ENCODE data around the gene OR52D1. TPM values are rescaled to one million over a fixed set of nuclear protein-coding genes. Genes with fewer than 3 reads are reported as not detected.

OR52D1 gene
- total RNA-seq, 3 donors from 2014 or later, result not detected

GRCh38 chr11:5504403-5504921 lies 16.0 kb downstream of the OR52D1 start:
- H3K9me3 ChIP-seq, result no peaks in the 10 kb centered on the region
- H3K36me3 ChIP-seq, result no peaks in the 10 kb centered on the region
- intact Hi-C loops (cut with DNase I; ENCODE audit: low total_unique reads), result no loop called here
- H3K4me1 ChIP-seq, result no peaks in the 10 kb centered on the region
- TF ChIP-seq POLR2AphosphoS5 (IDR thresholded peaks at IDR 0.05), result no peak
- TF ChIP-seq POLR2A (IDR thresholded peaks at IDR 0.05), result no peak
- TF ChIP-seq CTCF (IDR thresholded peaks at IDR 0.05), result no peak
- DNase-seq (ENCODE audit: low spot score in 2 of 2), result no peak
- no peak overlapping the region for H3K4me3 ChIP-seq
- no peak overlapping the region for H3K27ac ChIP-seq
- no peaks in the 10 kb centered on the region for H3K27me3 ChIP-seq

- Histone ChIP-seq H3K9me3 (no peaks in the 10 kb centered on the region), H3K4me3 (no peak overlapping the region), H3K4me1 (no peaks in the 10 kb centered on the region), H3K27ac (no peak overlapping the region), H3K36me3 (no peaks in the 10 kb centered on the region), H3K27me3 (no peaks in the 10 kb centered on the region)
- TF ChIP-seq POLR2A (IDR thresholded peaks at IDR 0.05) (no peak), POLR2AphosphoS5 (IDR thresholded peaks at IDR 0.05) (no peak), CTCF (IDR thresholded peaks at IDR 0.05) (no peak)
- intact Hi-C loops (cut with DNase I; ENCODE audit: low total_unique reads), result no loop called here
- DNase-seq (ENCODE audit: low spot score in 2 of 2), result no peak
Observed at GRCh38 chr11:5505363-5506048, 17.0 kb downstream of the OR52D1 start.

GRCh38 chr11:5507177-5507932 lies 18.9 kb downstream of the OR52D1 start:
- intact Hi-C loops (cut with DNase I; ENCODE audit: low total_unique reads), result no loop called here
- Histone ChIP-seq H3K27ac (no peak overlapping the region), H3K36me3 (no peaks in the 10 kb centered on the region), H3K4me3 (no peak overlapping the region), H3K4me1 (no peaks in the 10 kb centered on the region), H3K27me3 (no peaks in the 10 kb centered on the region), H3K9me3 (no peaks in the 10 kb centered on the region)
- TF ChIP-seq POLR2A (IDR thresholded peaks at IDR 0.05) (no peak), POLR2AphosphoS5 (IDR thresholded peaks at IDR 0.05) (no peak), CTCF (IDR thresholded peaks at IDR 0.05) (no peak)
- DNase-seq (ENCODE audit: low spot score in 2 of 2), result no peak

GRCh38 chr11:5507933-5508305 lies 19.4 kb downstream of the OR52D1 start:
- H3K9me3 ChIP-seq, result no peaks in the 10 kb centered on the region
- no peaks in the 10 kb centered on the region for H3K4me1 ChIP-seq
- no peak overlapping the region for H3K4me3 ChIP-seq
- no peaks in the 10 kb centered on the region for H3K36me3 ChIP-seq
- no peak overlapping the region for H3K27ac ChIP-seq
- no peaks in the 10 kb centered on the region for H3K27me3 ChIP-seq
- intact Hi-C loops (cut with DNase I; ENCODE audit: low total_unique reads), result no loop called here
- no peak for TF ChIP-seq CTCF (IDR thresholded peaks at IDR 0.05)
- DNase-seq (ENCODE audit: low spot score in 2 of 2), result no peak

GRCh38 chr11:5508605-5509004 lies 20.1 kb downstream of the OR52D1 start:
- no peaks in the 10 kb centered on the region for H3K9me3 ChIP-seq
- no peaks in the 10 kb centered on the region for H3K27me3 ChIP-seq
- TF ChIP-seq POLR2A (IDR thresholded peaks at IDR 0.05) (no peak), CTCF (IDR thresholded peaks at IDR 0.05) (no peak), POLR2AphosphoS5 (IDR thresholded peaks at IDR 0.05) (no peak)
- intact Hi-C loops (cut with DNase I; ENCODE audit: low total_unique reads), result no loop called here
- no peak overlapping the region for H3K27ac ChIP-seq
- no peak overlapping the region for H3K4me3 ChIP-seq
- H3K4me1 ChIP-seq, result no peaks in the 10 kb centered on the region
- no peaks in the 10 kb centered on the region for H3K36me3 ChIP-seq
- DNase-seq (ENCODE audit: low spot score in 2 of 2), result no peak
